ENCODE results near the gene STK24.

STK24 gene

DNA sequence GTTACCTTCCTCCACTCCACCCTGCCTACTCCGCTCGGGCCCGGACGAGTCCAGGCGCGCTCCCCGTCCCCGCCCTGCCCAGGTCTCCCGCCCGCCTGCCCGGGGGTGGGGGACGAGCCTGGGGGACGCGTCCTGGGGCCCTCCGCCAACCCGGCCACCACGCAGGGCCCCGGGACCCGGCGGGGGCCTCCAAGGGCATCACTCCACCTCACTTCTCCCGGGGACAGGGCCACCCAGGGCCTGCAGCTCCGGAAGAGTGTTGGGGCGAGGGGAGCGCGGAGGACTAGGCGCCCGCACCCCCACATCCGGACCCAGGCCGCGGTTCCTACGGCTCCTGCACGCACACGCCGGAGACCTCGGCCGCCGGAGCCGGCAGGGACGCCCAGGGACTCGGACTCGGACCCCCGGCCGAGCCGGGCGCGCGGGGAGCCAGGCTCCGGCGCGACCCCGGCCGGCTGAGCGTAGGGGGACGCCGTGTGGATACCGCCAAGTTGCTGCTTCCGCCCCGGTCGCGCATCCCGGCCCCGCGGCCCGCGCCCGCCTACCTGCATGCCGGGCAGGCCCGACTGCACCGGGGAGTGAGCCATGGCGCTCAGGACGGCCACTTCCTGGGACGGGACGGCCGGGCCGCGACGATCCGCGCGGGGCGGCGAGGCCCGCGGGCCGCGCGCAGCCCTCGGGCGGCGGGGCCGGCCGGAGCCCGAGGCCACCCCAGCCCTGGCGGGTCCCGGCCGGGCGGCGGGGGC is 534 bp downstream of the STK24 start:
- H3F3A ChIP-seq (ENCODE audit: control insufficient read depth, insufficient read depth): peaks cover 17% of the 10 kb centered on the region
- H3K27ac ChIP-seq (ENCODE audit: low read depth, low read length): peak overlapping the region; percentile 57
- no peaks in the 10 kb centered on the region for H3K9me3 ChIP-seq (ENCODE audit: control insufficient read depth, insufficient read depth, low read length)
- H3K4me2 ChIP-seq (ENCODE audit: low read length): peak overlapping the region; percentile 92
- peaks cover 33% of the 10 kb centered on the region for H4K20me1 ChIP-seq (ENCODE audit: control insufficient read depth, insufficient read depth, low read depth, low read length)
- peaks cover 26% of the 10 kb centered on the region for H3K36me3 ChIP-seq (ENCODE audit: control insufficient read depth, low read length)
- no peak for TF ChIP-seq EZH2phosphoT487 (IDR thresholded peaks at IDR 0.05; ENCODE audit: borderline replicate concordance, low read length)
- TF ChIP-seq, protein P1, sequence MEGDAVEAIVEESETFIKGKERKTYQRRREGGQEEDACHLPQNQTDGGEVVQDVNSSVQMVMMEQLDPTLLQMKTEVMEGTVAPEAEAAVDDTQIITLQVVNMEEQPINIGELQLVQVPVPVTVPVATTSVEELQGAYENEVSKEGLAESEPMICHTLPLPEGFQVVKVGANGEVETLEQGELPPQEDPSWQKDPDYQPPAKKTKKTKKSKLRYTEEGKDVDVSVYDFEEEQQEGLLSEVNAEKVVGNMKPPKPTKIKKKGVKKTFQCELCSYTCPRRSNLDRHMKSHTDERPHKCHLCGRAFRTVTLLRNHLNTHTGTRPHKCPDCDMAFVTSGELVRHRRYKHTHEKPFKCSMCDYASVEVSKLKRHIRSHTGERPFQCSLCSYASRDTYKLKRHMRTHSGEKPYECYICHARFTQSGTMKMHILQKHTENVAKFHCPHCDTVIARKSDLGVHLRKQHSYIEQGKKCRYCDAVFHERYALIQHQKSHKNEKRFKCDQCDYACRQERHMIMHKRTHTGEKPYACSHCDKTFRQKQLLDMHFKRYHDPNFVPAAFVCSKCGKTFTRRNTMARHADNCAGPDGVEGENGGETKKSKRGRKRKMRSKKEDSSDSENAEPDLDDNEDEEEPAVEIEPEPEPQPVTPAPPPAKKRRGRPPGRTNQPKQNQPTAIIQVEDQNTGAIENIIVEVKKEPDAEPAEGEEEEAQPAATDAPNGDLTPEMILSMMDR (IDR thresholded peaks at IDR 0.05; ENCODE audit: low read depth, low read length, poor library complexity, severe bottlenecking): no peak
- H3K79me2 ChIP-seq (ENCODE audit: control insufficient read depth, low read length): peaks cover 55% of the 10 kb centered on the region
- H3K4me1 ChIP-seq (ENCODE audit: control insufficient read depth, low read length): peaks cover 45% of the 10 kb centered on the region
- peak overlapping the region; percentile 90 for H3K4me3 ChIP-seq (ENCODE audit: low read length)
- H3K9me2 ChIP-seq (replicated peaks; ENCODE audit: control insufficient read depth, low read length): no peaks in the 10 kb centered on the region
- H3K27me3 ChIP-seq (ENCODE audit: control insufficient read depth, low read length): no peaks in the 10 kb centered on the region

DNA sequence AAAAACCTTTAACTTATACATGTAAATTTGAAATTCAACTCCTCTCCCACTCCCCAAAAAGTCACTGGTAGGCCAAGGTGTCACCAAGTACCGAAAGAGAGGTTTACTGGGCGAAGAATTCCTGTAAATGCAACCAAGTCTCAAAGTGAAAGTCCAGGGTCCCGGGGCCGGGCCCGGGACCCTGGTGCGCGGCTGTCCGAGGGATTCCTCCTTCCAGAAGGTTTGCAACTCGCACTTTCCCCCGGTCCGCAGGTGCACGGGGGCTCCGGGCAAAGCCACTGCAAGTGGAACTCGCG is 1.1 kb downstream of the STK24 start:
- Histone ChIP-seq H3K4me1 (ENCODE audit: control insufficient read depth, low read length) (peaks cover 50% of the 10 kb centered on the region), H3K79me2 (ENCODE audit: control insufficient read depth, low read length) (peaks cover 61% of the 10 kb centered on the region), H3K4me3 (ENCODE audit: low read length) (peak overlapping the region; percentile 90), H3K9me3 (ENCODE audit: control insufficient read depth, insufficient read depth, low read length) (no peaks in the 10 kb centered on the region), H3K27me3 (ENCODE audit: control insufficient read depth, low read length) (no peaks in the 10 kb centered on the region), H3K36me3 (ENCODE audit: control insufficient read depth, low read length) (peaks cover 26% of the 10 kb centered on the region), H4K20me1 (ENCODE audit: control insufficient read depth, insufficient read depth, low read depth, low read length) (peaks cover 34% of the 10 kb centered on the region), H3K27ac (ENCODE audit: low read depth, low read length) (peak overlapping the region; percentile 57), H3K9me2 (replicated peaks; ENCODE audit: control insufficient read depth, low read length) (no peaks in the 10 kb centered on the region), H3F3A (ENCODE audit: control insufficient read depth, insufficient read depth) (peaks cover 18% of the 10 kb centered on the region), H3K4me2 (ENCODE audit: low read length) (peak overlapping the region; percentile 92)
- no peak for TF ChIP-seq EZH2phosphoT487 (IDR thresholded peaks at IDR 0.05; ENCODE audit: borderline replicate concordance, low read length)
- TF ChIP-seq, protein P1 (IDR thresholded peaks at IDR 0.05; ENCODE audit: low read depth, low read length, poor library complexity, severe bottlenecking): no peak

GRCh38 chr13:98575009-98575903 is 1.7 kb downstream of the STK24 start:
- no peak for TF ChIP-seq EZH2phosphoT487 (IDR thresholded peaks at IDR 0.05; ENCODE audit: borderline replicate concordance, low read length)
- TF ChIP-seq, protein P1 (IDR thresholded peaks at IDR 0.05; ENCODE audit: low read depth, low read length, poor library complexity, severe bottlenecking): no peak
- peaks cover 40% of the 10 kb centered on the region for H4K20me1 ChIP-seq (ENCODE audit: control insufficient read depth, insufficient read depth, low read depth, low read length)
- peaks cover 56% of the 10 kb centered on the region for H3K4me1 ChIP-seq (ENCODE audit: control insufficient read depth, low read length)
- H3K4me3 ChIP-seq (ENCODE audit: low read length): peak overlapping the region; percentile 90
- H3K36me3 ChIP-seq (ENCODE audit: control insufficient read depth, low read length): peaks cover 32% of the 10 kb centered on the region
- no peaks in the 10 kb centered on the region for H3K27me3 ChIP-seq (ENCODE audit: control insufficient read depth, low read length)
- H3F3A ChIP-seq (ENCODE audit: control insufficient read depth, insufficient read depth): peaks cover 18% of the 10 kb centered on the region
- peaks cover 67% of the 10 kb centered on the region for H3K79me2 ChIP-seq (ENCODE audit: control insufficient read depth, low read length)
- H3K4me2 ChIP-seq (ENCODE audit: low read length): peak overlapping the region; percentile 92
- no peaks in the 10 kb centered on the region for H3K9me2 ChIP-seq (replicated peaks; ENCODE audit: control insufficient read depth, low read length)
- H3K9me3 ChIP-seq (ENCODE audit: control insufficient read depth, insufficient read depth, low read length): no peaks in the 10 kb centered on the region
- peak overlapping the region; percentile 57 for H3K27ac ChIP-seq (ENCODE audit: low read depth, low read length)
